Mesothelial cell of epicardium (in vitro differentiated cells): ENCODE results near the gene ARMC5. TPM values are rescaled to one million over a fixed set of nuclear protein-coding genes. Genes with fewer than 3 reads are reported as not detected.

Experiments
- DNase-seq, 2 experiments: peaks; one replicate each; pipeline ENCODE4 v3.0.0; 2021; ENCODE audit warnings: low spot score in 2 of 2; ENCODE audit not compliant: unreplicated experiment in 2 of 2
- H3K27ac Mint-ChIP-seq: 2 replicates; pipeline ENCODE4 v1.8.0; 2021; ENCODE audit warnings: mixed read lengths
- H3K27me3 Mint-ChIP-seq: 2 replicates; pipeline ENCODE4 v1.8.0; 2021; ENCODE audit warnings: low read depth, mixed read lengths
- H3K36me3 Mint-ChIP-seq: 2 replicates; pipeline ENCODE4 v1.8.0; 2021; ENCODE audit warnings: mixed read lengths
- H3K4me1 Mint-ChIP-seq: 2 replicates; pipeline ENCODE4 v1.8.0; 2021; ENCODE audit warnings: mixed read lengths
- H3K4me3 Mint-ChIP-seq: 2 replicates; pipeline ENCODE4 v1.8.0; 2021; ENCODE audit warnings: mild to moderate bottlenecking, moderate library complexity, mixed read lengths
- H3K9me3 Mint-ChIP-seq: 2 replicates; pipeline ENCODE4 v1.8.0; 2021; ENCODE audit warnings: mixed read lengths
- CTCF ChIP-seq: fragments of 200-600 bp; sonication (generic); IDR thresholded peaks from one replicate; pipeline ENCODE4 v1.5.0; 2021; ENCODE audit warnings: antibody characterized with exemption; ENCODE audit not compliant: unreplicated experiment
- total RNA-seq: library from RNA; stranded (reverse); gene quantifications from 3 replicates; pipeline ENCODE4 v1.2.1, GENCODE V29; 2021

The ARMC5 gene
- total RNA-seq, 1 donor from 2014 or later: 18.5 TPM

DNA sequence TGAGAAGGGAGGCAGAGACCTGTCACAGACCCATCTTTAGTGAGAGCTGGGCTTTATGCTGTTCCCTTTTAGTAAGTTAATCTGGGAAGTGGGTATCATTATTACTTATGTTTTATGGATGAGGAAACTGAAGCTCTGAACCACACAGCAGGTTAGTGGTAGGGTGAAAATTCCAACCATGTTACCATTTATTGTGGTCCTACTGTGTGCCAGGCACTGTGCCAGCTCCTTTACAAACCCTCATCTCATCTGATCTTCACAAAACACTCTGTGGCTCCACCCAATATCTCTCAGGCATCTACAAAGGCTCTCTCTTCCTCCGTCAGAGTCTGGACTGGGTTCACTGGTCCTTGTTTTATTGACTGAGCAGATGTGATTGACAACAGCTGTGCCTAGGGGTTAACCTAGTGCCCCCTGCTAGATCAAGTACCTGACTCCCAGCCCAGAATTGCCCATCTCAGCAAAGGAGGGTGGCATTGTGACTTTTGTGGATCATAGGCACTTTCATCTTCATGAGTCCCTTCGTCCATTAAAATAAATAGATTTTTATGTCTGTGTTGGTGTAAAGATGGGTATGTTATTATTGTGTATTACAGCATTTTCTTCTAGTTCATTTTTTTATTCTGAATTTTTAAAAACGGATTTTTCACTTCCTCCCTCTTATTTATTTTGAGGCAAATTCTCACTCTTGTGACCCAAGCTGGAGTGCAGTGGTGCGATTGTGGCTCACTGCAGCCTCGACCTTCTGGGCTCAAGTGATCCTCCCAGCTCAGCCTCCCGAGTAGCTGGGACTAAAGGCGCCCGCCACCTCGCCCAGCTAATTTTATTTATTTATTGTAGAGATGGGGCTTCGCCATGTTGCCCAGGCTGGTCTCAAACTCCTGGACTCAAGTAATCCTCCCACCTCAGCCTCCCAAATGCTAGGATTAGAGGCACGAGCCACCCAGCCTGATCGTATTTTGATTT is 15.8 kb downstream of the ARMC5 start:
- Mint-ChIP-seq H3K4me1 (peaks cover 33% of the 10 kb centered on the region), H3K36me3 (peaks cover 6% of the 10 kb centered on the region), H3K27me3 (peaks cover 57% of the 10 kb centered on the region), H3K4me3 (no peak overlapping the region), H3K9me3 (no peaks in the 10 kb centered on the region), H3K27ac (no peak overlapping the region)
- no peak for TF ChIP-seq CTCF
- DNase-seq: no peak

GRCh38 chr16:31475946-31476302 is 16.6 kb downstream of the ARMC5 start:
- Mint-ChIP-seq H3K9me3 (no peaks in the 10 kb centered on the region), H3K27me3 (peaks cover 62% of the 10 kb centered on the region), H3K36me3 (peaks cover 6% of the 10 kb centered on the region), H3K4me3 (peak overlapping the region; percentile 61), H3K27ac (no peak overlapping the region), H3K4me1 (peaks cover 33% of the 10 kb centered on the region)
- TF ChIP-seq CTCF: no peak
- DNase-seq: no peak

- Mint-ChIP-seq H3K9me3 (no peaks in the 10 kb centered on the region), H3K36me3 (peaks cover 6% of the 10 kb centered on the region), H3K27me3 (peaks cover 64% of the 10 kb centered on the region), H3K27ac (no peak overlapping the region), H3K4me1 (peaks cover 26% of the 10 kb centered on the region), H3K4me3 (peak overlapping the region; percentile 61)
- no peak for DNase-seq
- TF ChIP-seq CTCF: no peak
Observed at GRCh38 chr16:31476303-31477219, 17.3 kb downstream of the ARMC5 start.

DNA sequence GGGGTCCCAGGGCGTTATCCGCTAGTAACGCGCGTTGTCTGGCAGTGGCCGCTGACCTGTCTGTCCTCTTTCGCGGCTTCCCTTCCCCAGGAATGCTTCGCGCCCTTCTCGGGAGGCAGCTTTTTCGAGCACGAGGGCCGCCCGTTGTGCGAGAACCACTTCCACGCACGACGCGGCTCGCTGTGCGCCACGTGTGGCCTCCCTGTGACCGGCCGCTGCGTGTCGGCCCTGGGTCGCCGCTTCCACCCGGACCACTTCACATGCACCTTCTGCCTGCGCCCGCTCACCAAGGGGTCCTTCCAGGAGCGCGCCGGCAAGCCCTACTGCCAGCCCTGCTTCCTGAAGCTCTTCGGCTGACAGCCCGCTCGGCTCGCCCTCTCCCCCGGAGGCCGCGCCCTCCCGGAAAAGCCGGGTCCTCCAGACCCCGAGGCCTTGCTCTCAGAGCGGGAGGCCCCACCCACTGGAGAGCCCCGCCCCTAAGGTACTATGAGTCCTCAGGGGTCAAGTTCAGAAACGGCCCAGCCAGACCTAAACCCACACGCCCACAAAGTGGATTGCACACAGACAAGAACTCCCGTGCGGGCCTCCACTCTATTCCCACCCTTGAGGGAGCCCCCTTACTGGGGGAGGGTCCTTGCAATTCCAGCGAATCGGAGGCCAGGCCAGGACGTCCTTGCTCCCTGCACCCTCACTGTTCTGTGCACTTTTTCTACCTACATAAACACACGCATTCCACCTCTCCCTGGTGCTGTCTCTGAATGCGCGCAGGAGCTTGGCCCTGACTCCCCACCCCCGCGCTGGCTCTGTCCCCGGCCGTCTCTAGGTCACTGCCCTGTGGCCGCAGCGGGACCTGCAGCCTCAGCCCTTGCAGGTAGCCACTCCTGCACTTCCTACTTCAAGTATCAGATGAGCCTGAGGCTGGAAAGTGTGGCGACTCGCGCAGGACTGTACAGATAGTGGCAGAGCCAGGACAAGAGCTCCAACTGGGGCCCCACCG is 18.2 kb downstream of the ARMC5 start:
- peaks cover 68% of the 10 kb centered on the region for H3K27me3 Mint-ChIP-seq
- no peak for DNase-seq
- H3K4me3 Mint-ChIP-seq: peak overlapping the region; percentile 59
- H3K9me3 Mint-ChIP-seq: no peaks in the 10 kb centered on the region
- no peak overlapping the region for H3K27ac Mint-ChIP-seq
- no peak for TF ChIP-seq CTCF
- H3K4me1 Mint-ChIP-seq: peaks cover 23% of the 10 kb centered on the region
- peaks cover 6% of the 10 kb centered on the region for H3K36me3 Mint-ChIP-seq

- Mint-ChIP-seq H3K4me1 (peaks cover 14% of the 10 kb centered on the region), H3K27me3 (peaks cover 71% of the 10 kb centered on the region), H3K4me3 (no peak overlapping the region), H3K36me3 (peaks cover 6% of the 10 kb centered on the region), H3K27ac (no peak overlapping the region), H3K9me3 (no peaks in the 10 kb centered on the region)
- DNase-seq: no peak
- TF ChIP-seq CTCF: no peak
Observed at GRCh38 chr16:31478956-31479355, 19.7 kb downstream of the ARMC5 start.
